ENCODE results near the gene TMEM81.

The TMEM81 gene

GRCh38 chr1:205071028-205071409 lies 13.2 kb downstream of the TMEM81 start:
- Histone ChIP-seq H3K27me3 (ENCODE audit: insufficient read depth, poor library complexity, severe bottlenecking) (no peaks in the 10 kb centered on the region), H3K27ac (ENCODE audit: poor library complexity, severe bottlenecking) (no peak overlapping the region), H3K4me1 (ENCODE audit: insufficient read depth, poor library complexity, severe bottlenecking) (no peaks in the 10 kb centered on the region), H3K4me3 (ENCODE audit: severe bottlenecking) (no peak overlapping the region), H3K36me3 (ENCODE audit: low read depth) (no peaks in the 10 kb centered on the region), H3K9me3 (ENCODE audit: severe bottlenecking) (no peaks in the 10 kb centered on the region)
- TF ChIP-seq, protein P1, sequence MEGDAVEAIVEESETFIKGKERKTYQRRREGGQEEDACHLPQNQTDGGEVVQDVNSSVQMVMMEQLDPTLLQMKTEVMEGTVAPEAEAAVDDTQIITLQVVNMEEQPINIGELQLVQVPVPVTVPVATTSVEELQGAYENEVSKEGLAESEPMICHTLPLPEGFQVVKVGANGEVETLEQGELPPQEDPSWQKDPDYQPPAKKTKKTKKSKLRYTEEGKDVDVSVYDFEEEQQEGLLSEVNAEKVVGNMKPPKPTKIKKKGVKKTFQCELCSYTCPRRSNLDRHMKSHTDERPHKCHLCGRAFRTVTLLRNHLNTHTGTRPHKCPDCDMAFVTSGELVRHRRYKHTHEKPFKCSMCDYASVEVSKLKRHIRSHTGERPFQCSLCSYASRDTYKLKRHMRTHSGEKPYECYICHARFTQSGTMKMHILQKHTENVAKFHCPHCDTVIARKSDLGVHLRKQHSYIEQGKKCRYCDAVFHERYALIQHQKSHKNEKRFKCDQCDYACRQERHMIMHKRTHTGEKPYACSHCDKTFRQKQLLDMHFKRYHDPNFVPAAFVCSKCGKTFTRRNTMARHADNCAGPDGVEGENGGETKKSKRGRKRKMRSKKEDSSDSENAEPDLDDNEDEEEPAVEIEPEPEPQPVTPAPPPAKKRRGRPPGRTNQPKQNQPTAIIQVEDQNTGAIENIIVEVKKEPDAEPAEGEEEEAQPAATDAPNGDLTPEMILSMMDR (IDR thresholded peaks at IDR 0.05; ENCODE audit: poor library complexity, severe bottlenecking): no peak
- DNase-seq (ENCODE audit: low spot score): no peak
- ATAC-seq (ENCODE audit: low read depth): no peak

- TF ChIP-seq, protein P1 (IDR thresholded peaks at IDR 0.05; ENCODE audit: poor library complexity, severe bottlenecking): no peak
- DNase-seq (ENCODE audit: low spot score): no peak
- no peak overlapping the region for H3K4me3 ChIP-seq (ENCODE audit: severe bottlenecking)
- no peaks in the 10 kb centered on the region for H3K27me3 ChIP-seq (ENCODE audit: insufficient read depth, poor library complexity, severe bottlenecking)
- no peak for ATAC-seq (ENCODE audit: low read depth)
- H3K36me3 ChIP-seq (ENCODE audit: low read depth): no peaks in the 10 kb centered on the region
- no peaks in the 10 kb centered on the region for H3K9me3 ChIP-seq (ENCODE audit: severe bottlenecking)
- H3K4me1 ChIP-seq (ENCODE audit: insufficient read depth, poor library complexity, severe bottlenecking): no peaks in the 10 kb centered on the region
- H3K27ac ChIP-seq (ENCODE audit: poor library complexity, severe bottlenecking): no peak overlapping the region
These were observed 14.7 kb downstream of the TMEM81 start for GRCh38 chr1:205069371-205070125.

- DNase-seq (ENCODE audit: low spot score): no peak
- H3K4me1 ChIP-seq (ENCODE audit: insufficient read depth, poor library complexity, severe bottlenecking): no peaks in the 10 kb centered on the region
- TF ChIP-seq, protein P1 (IDR thresholded peaks at IDR 0.05; ENCODE audit: poor library complexity, severe bottlenecking): no peak
- ATAC-seq (ENCODE audit: low read depth): no peak
- no peaks in the 10 kb centered on the region for H3K9me3 ChIP-seq (ENCODE audit: severe bottlenecking)
- no peaks in the 10 kb centered on the region for H3K27me3 ChIP-seq (ENCODE audit: insufficient read depth, poor library complexity, severe bottlenecking)
- H3K36me3 ChIP-seq (ENCODE audit: low read depth): no peaks in the 10 kb centered on the region
- H3K4me3 ChIP-seq (ENCODE audit: severe bottlenecking): no peak overlapping the region
- no peak overlapping the region for H3K27ac ChIP-seq (ENCODE audit: poor library complexity, severe bottlenecking)
These were observed 15.7 kb downstream of the TMEM81 start for GRCh38 chr1:205068457-205069040.

DNA sequence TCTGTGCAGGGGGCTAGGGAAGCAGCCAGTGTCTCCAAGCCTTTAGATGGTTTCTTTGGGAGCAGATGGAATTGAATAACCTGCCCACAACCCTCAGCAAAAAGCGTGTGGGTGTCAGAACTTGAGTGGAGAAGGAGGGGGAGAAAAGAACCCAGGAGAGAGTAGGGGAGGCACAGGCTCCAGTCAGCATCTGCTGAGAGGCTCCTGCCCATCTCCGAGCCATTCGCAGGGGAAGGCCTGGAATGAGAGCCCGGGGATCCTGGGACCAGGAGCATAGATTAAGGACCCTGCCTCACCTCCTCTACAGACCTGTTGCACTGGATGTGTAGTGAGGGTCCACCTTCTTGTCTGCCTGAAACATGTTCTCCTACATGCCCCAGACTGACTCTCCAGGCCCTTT lies 16.3 kb downstream of the TMEM81 start:
- Histone ChIP-seq H3K27ac (ENCODE audit: poor library complexity, severe bottlenecking) (no peak overlapping the region), H3K27me3 (ENCODE audit: insufficient read depth, poor library complexity, severe bottlenecking) (no peaks in the 10 kb centered on the region), H3K36me3 (ENCODE audit: low read depth) (no peaks in the 10 kb centered on the region), H3K4me3 (ENCODE audit: severe bottlenecking) (no peak overlapping the region), H3K4me1 (ENCODE audit: insufficient read depth, poor library complexity, severe bottlenecking) (no peaks in the 10 kb centered on the region), H3K9me3 (ENCODE audit: severe bottlenecking) (no peaks in the 10 kb centered on the region)
- DNase-seq (ENCODE audit: low spot score): no peak
- TF ChIP-seq, protein P1 (IDR thresholded peaks at IDR 0.05; ENCODE audit: poor library complexity, severe bottlenecking): no peak
- ATAC-seq (ENCODE audit: low read depth): no peak

DNA sequence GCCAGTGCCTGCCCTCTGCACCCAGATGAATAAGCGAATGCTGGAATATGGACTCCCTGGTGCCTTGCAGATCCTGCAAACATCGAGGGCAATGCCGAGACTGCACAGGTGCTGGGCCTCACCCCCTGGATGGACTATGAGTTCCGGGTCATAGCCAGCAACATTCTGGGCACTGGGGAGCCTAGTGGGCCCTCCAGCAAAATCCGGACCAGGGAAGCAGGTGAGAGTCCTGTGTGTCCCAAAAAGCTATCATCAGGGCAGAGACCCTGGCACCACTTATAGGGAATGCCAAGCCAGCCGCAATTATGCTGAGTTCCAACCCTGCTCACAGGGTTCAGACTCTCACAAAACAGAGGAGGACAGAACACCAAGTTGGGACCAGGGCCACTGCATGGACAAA lies 17.2 kb downstream of the TMEM81 start:
- Histone ChIP-seq H3K27ac (ENCODE audit: poor library complexity, severe bottlenecking) (no peak overlapping the region), H3K9me3 (ENCODE audit: severe bottlenecking) (no peaks in the 10 kb centered on the region), H3K4me3 (ENCODE audit: severe bottlenecking) (no peak overlapping the region), H3K27me3 (ENCODE audit: insufficient read depth, poor library complexity, severe bottlenecking) (no peaks in the 10 kb centered on the region), H3K36me3 (ENCODE audit: low read depth) (no peaks in the 10 kb centered on the region), H3K4me1 (ENCODE audit: insufficient read depth, poor library complexity, severe bottlenecking) (no peaks in the 10 kb centered on the region)
- no peak for ATAC-seq (ENCODE audit: low read depth)
- no peak for DNase-seq (ENCODE audit: low spot score)
- TF ChIP-seq, protein P1 (IDR thresholded peaks at IDR 0.05; ENCODE audit: poor library complexity, severe bottlenecking): no peak

Measured in RWPE2 (cell line).